Measurements from ENCODE around the gene SURF2. TPM values are rescaled to one million over a fixed set of nuclear protein-coding genes. Genes with fewer than 3 reads are reported as not detected.
A peak's percentile ranks its signal among the peaks of the same experiment; 100 is the strongest.
"Not testable (repeated sequence)": the region's sequence is repeated elsewhere in the genome, so short reads cannot be mapped to it uniquely, and the experiment has no call there.

SURF2 gene
- total RNA-seq, 2 donors from 2014 or later = 14.1 to 16.0 TPM

DNA sequence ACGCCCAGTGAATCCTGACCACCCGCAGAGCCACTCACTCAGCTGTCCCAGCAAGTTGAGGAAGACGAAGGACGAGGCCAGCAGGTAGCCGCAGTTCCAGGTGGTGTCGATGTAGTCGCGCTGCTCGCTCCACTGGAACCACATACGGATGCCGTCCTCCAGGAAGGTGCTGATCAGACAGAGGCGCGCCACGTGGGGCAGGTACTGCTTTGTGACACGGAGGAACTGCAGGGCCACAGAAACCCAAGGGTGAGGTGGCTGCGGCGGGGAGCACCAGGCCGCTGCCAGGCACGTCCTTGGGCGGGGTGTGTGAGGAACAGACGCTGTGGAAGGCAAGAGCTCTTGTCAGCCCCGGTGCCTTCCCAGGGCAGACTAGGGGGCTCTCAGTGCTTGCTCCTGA lies 10.9 kb downstream of the SURF2 start:
- H3K9me3 ChIP-seq (ENCODE audit: control insufficient read depth, low read length, poor library complexity, severe bottlenecking) = no peaks in the 10 kb centered on the region
- H3K27ac Mint-ChIP-seq = no peak overlapping the region
- no peak overlapping the region for H3K4me3 Mint-ChIP-seq
- H3K27me3 Mint-ChIP-seq = no peaks in the 10 kb centered on the region
- peaks cover 53% of the 10 kb centered on the region for H3K4me1 Mint-ChIP-seq
- no peak for DNase-seq
- no peak for ATAC-seq
- H3K36me3 Mint-ChIP-seq (ENCODE audit: low read depth) = no peaks in the 10 kb centered on the region

DNA sequence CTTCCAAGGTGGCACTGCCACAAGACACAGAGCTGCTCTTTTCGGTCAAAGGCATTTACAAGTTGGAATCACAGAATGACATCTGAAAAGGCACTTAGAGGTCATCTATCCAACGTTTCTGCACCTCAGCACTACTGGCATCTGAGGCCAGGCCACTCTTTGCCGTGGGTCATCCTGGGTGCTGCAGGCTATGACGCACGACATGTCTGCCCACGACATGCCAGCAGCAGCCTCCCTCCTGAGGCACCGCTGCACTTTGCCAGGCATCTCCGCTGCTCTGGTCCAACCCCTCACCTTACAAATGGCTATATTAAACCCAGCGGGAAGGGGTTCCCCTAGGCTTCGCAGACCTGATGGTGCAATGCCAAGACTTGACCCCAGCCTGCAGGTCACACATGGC lies 11.4 kb downstream of the SURF2 start:
- Mint-ChIP-seq H3K4me1 (peaks cover 58% of the 10 kb centered on the region), H3K4me3 (no peak overlapping the region), H3K36me3 (ENCODE audit: low read depth) (no peaks in the 10 kb centered on the region), H3K27ac (peak overlapping the region; percentile 98), H3K27me3 (no peaks in the 10 kb centered on the region)
- ATAC-seq (no peak), DNase-seq (no peak)
- H3K9me3 ChIP-seq (ENCODE audit: control insufficient read depth, low read length, poor library complexity, severe bottlenecking) = no peaks in the 10 kb centered on the region

- no peaks in the 10 kb centered on the region for H3K9me3 ChIP-seq (ENCODE audit: control insufficient read depth, low read length, poor library complexity, severe bottlenecking)
- Mint-ChIP-seq H3K27me3 (no peaks in the 10 kb centered on the region), H3K27ac (peak overlapping the region; percentile 98), H3K36me3 (ENCODE audit: low read depth) (no peaks in the 10 kb centered on the region), H3K4me3 (peak overlapping the region; percentile 71), H3K4me1 (peaks cover 60% of the 10 kb centered on the region)
- DNase-seq = no peak
- no peak for ATAC-seq
Observed at GRCh38 chr9:133368249-133368881, 12.0 kb downstream of the SURF2 start.

GRCh38 chr9:133369422-133369821 lies 13.1 kb downstream of the SURF2 start:
- H3K27me3 Mint-ChIP-seq = no peaks in the 10 kb centered on the region
- ATAC-seq (no peak), DNase-seq (no peak)
- H3K4me1 Mint-ChIP-seq = peaks cover 56% of the 10 kb centered on the region
- H3K4me3 Mint-ChIP-seq = peak overlapping the region; percentile 92
- no peaks in the 10 kb centered on the region for H3K9me3 ChIP-seq (ENCODE audit: control insufficient read depth, low read length, poor library complexity, severe bottlenecking)
- no peaks in the 10 kb centered on the region for H3K36me3 Mint-ChIP-seq (ENCODE audit: low read depth)
- H3K27ac Mint-ChIP-seq = peak overlapping the region; percentile 98

GRCh38 chr9:133369933-133370332 lies 13.6 kb downstream of the SURF2 start:
- H3K4me1 Mint-ChIP-seq = peaks cover 61% of the 10 kb centered on the region
- peaks cover 3% of the 10 kb centered on the region for H3K36me3 Mint-ChIP-seq (ENCODE audit: low read depth)

GRCh38 chr9:133370685-133371084 lies 14.3 kb downstream of the SURF2 start:
- H3K4me3 Mint-ChIP-seq = peak overlapping the region; percentile 92
- peaks cover 4% of the 10 kb centered on the region for H3K36me3 Mint-ChIP-seq (ENCODE audit: low read depth)
- H3K9me3 ChIP-seq (ENCODE audit: control insufficient read depth, low read length, poor library complexity, severe bottlenecking) = no peaks in the 10 kb centered on the region
- peaks cover 64% of the 10 kb centered on the region for H3K4me1 Mint-ChIP-seq
- ATAC-seq (peak; percentile 58), DNase-seq (peak in 1 of 3 donors; percentile 42)
- H3K27ac Mint-ChIP-seq = peak overlapping the region; percentile 98
- H3K27me3 Mint-ChIP-seq = no peaks in the 10 kb centered on the region

More at GRCh38 chr9:133369933-133370332, 13.6 kb downstream of the SURF2 start:
- peak overlapping the region; percentile 98 for H3K27ac Mint-ChIP-seq
- DNase-seq (no peak), ATAC-seq (no peak)
- H3K4me3 Mint-ChIP-seq = peak overlapping the region; percentile 92
- no peaks in the 10 kb centered on the region for H3K9me3 ChIP-seq (ENCODE audit: control insufficient read depth, low read length, poor library complexity, severe bottlenecking)
- H3K27me3 Mint-ChIP-seq = no peaks in the 10 kb centered on the region

DNA sequence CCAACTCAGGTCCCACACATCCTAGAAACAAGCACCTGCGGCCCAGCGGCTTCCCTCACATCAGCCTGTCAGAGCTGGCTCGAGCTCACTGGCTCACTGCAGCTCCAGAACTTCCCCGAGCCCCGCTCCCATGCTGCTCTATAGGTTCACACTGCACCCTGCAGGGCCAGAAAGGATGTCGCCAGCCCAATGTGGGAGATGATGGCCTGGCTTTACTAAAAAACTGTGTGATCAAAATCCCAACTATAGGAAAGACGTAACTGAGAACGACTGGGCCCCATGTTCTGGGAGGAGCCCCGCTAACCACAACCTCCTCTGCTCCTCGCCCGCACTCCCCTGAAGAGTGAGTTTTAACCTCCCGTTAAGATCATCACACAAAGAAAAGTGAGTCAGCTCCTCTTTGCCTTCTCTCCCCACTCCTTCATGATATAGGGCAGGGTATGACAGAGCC lies 14.9 kb downstream of the SURF2 start:
- DNase-seq (peak; percentile 22 to 64 (median 52)), ATAC-seq (peak; percentile 70)
- Mint-ChIP-seq H3K27ac (peak overlapping the region; percentile 98), H3K4me3 (peak overlapping the region; percentile 92), H3K4me1 (peaks cover 64% of the 10 kb centered on the region), H3K36me3 (ENCODE audit: low read depth) (peaks cover 4% of the 10 kb centered on the region), H3K27me3 (no peaks in the 10 kb centered on the region)
- H3K9me3 ChIP-seq (ENCODE audit: control insufficient read depth, low read length, poor library complexity, severe bottlenecking) = no peaks in the 10 kb centered on the region

- Mint-ChIP-seq H3K4me3 (peak overlapping the region; percentile 56), H3K36me3 (ENCODE audit: low read depth) (peaks cover 4% of the 10 kb centered on the region), H3K27ac (peak overlapping the region; percentile 98), H3K27me3 (no peaks in the 10 kb centered on the region), H3K4me1 (peaks cover 61% of the 10 kb centered on the region)
- H3K9me3 ChIP-seq (ENCODE audit: control insufficient read depth, low read length, poor library complexity, severe bottlenecking) = no peaks in the 10 kb centered on the region
- ATAC-seq = no peak
- DNase-seq = no peak
Observed at GRCh38 chr9:133372144-133372543, 15.8 kb downstream of the SURF2 start.

- no peak for ATAC-seq
- H3K9me3 ChIP-seq (ENCODE audit: control insufficient read depth, low read length, poor library complexity, severe bottlenecking) = no peaks in the 10 kb centered on the region
- Mint-ChIP-seq H3K27ac (peak overlapping the region; percentile 98), H3K4me3 (peak overlapping the region; percentile 93), H3K36me3 (ENCODE audit: low read depth) (peaks cover 4% of the 10 kb centered on the region), H3K27me3 (no peaks in the 10 kb centered on the region), H3K4me1 (peaks cover 42% of the 10 kb centered on the region)
- no peak for DNase-seq
Observed at GRCh38 chr9:133374612-133375115, 18.3 kb downstream of the SURF2 start.

GRCh38 chr9:133375116-133375723 lies 18.9 kb downstream of the SURF2 start:
- H3K4me1 Mint-ChIP-seq = peaks cover 37% of the 10 kb centered on the region

DNA sequence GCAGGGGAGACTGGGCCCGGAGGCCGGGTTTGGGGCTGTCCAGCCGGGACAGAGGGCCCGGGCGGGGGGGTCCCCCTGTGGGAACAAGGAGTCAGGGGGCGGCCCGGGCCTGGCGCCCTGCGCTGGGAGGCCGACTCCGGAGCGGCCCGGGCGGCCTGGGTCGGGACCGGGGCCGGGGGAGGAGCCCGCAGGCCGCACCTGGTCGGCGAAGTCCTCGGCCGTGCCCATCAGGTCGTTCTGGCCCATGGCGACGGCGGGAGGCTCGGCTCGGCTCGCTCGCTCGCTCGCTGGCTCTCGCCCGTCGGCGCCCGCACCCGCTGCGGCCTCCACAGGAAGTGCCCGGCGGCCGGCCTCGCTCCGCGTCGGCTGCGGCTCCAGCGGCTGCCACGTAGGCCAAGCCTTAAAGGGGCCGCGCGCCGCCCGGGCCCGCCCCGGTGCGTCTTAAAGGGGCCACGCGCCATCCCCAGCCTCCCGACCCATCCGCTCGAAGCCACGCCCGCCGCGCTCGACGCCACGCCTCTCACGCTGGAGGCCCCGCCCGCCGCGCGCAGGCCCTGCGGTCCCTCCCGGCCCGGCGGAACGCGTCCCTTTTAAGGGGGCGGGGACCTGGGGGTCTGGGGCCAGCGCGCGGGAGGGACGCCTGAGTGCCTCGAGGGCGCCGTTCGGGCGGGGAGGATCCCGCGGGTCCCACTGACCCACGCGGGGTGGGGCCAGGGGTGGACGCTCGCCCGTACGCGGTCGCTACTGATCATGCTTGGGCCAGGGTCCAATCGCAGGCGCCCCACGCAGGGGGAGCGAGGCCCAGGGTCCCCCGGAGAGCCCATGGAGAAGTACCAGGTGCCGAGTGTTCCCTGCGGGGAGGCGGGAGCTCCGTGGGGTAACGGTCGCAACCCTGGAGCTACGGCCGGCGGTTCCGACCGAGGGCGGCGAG lies 19.6 kb downstream of the SURF2 start, which contains the start of the genes STKLD1 and SURF4:
Gene STKLD1, plus strand, starts transcription at position 643 of the 931 bp plus-strand sequence. Its CDS starts 108 bp downstream, at position 751.
Gene SURF4, minus strand, starts transcription at position 337 of the 931 bp plus-strand sequence. Its CDS starts 91 bp downstream, at position 246.
- H3K27ac Mint-ChIP-seq = peak within 1 kb of the TSS; percentile 98
- DNase-seq (peak; percentile 91 to 93 (median 92)), ATAC-seq (peak; percentile 84)
- H3K9me3 ChIP-seq (ENCODE audit: control insufficient read depth, low read length, poor library complexity, severe bottlenecking) = no peaks in the 10 kb centered on the region
- no peaks in the 10 kb centered on the region for H3K27me3 Mint-ChIP-seq
- peaks cover 29% of the 10 kb centered on the region for H3K4me1 Mint-ChIP-seq
- peaks cover 4% of the 10 kb centered on the region for H3K36me3 Mint-ChIP-seq (ENCODE audit: low read depth)
- H3K4me3 Mint-ChIP-seq = peak within 1 kb of the TSS; percentile 93

More at GRCh38 chr9:133375116-133375723, 18.9 kb downstream of the SURF2 start:
- Mint-ChIP-seq H3K4me3 (peak overlapping the region; percentile 93), H3K36me3 (ENCODE audit: low read depth) (peaks cover 4% of the 10 kb centered on the region), H3K27ac (peak overlapping the region; percentile 98), H3K27me3 (no peaks in the 10 kb centered on the region)
- ATAC-seq (no peak), DNase-seq (no peak)
- no peaks in the 10 kb centered on the region for H3K9me3 ChIP-seq (ENCODE audit: control insufficient read depth, low read length, poor library complexity, severe bottlenecking)

DNA sequence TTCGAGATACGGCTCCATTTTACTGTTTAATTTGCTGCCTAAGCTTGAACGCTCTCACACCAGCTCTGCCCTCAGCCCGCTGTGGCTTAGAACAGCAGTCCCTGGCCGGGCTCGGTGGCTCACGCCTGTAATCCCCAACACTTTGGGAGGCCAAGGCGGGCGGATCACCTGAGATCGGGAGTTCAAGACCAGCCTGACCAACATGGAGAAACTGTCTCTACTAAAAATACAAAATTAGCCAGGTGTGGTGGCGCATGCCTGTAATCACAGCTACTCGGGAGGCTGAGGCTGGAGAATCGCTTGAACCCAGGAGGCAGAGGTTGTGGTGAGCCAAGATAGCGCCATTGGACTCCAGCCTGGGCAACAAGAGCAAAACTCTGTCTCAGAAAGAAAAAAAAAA lies 20.9 kb downstream of the SURF2 start:
- H3K4me3 Mint-ChIP-seq = peak overlapping the region; percentile 75

More for the DNA sequence above, 20.9 kb downstream of the SURF2 start:
- DNase-seq; ATAC-seq; H3K27ac Mint-ChIP-seq; H3K36me3 Mint-ChIP-seq (ENCODE audit: low read depth); H3K27me3 Mint-ChIP-seq; H3K9me3 ChIP-seq (ENCODE audit: control insufficient read depth, low read length, poor library complexity, severe bottlenecking): not testable (repeated sequence)
- H3K4me1 Mint-ChIP-seq = peaks cover 16% of the 10 kb centered on the region

Data from T-helper 17 cell (primary cell).